Caki2 (cell line): ENCODE data around the gene MYO9A. TPM values are rescaled to one million over a fixed set of nuclear protein-coding genes. Genes with fewer than 3 reads are reported as not detected.
A peak's percentile ranks its signal among the peaks of the same experiment; 100 is the strongest.
"Not testable (repeated sequence)": the region's sequence is repeated elsewhere in the genome, so short reads cannot be mapped to it uniquely, and the experiment has no call there.

ENCODE experiments used
- DNase-seq: peaks from one replicate; pipeline ENCODE4 v3.0.0-alpha.2; 2015; ENCODE audit warnings: low read depth
- in situ Hi-C: cut with HindIII; loops from 2 replicates; pipeline ENCODE4 v1.10.0; 2016; ENCODE audit warnings: low sequenced_read_pairs, low pct_unique_long_range_greater_than_20kb, mixed read lengths
- total RNA-seq: library from RNA; depleted of rRNA; stranded (reverse); fragments of >200 nt; shearing (Covaris generic); gene quantifications from 2 replicates; pipeline ENCODE4 v1.2.3, GENCODE V29; 2014; ENCODE audit warnings: low replicate concordance

Gene MYO9A
- total RNA-seq, 1 experiment from 2014 or later = 10.2 TPM

- no peak for DNase-seq
- in situ Hi-C loops = no loop called here
Observed at GRCh38 chr15:72011302-72011942, 106.5 kb downstream of the MYO9A start.

- peak; percentile 79 for DNase-seq
Observed at GRCh38 chr15:72009222-72009621, 108.7 kb downstream of the MYO9A start.

GRCh38 chr15:72006382-72006781, 111.6 kb downstream of the MYO9A start:
- in situ Hi-C loops = no loop called here
- no peak for DNase-seq

More at GRCh38 chr15:72009222-72009621, 108.7 kb downstream of the MYO9A start:
- in situ Hi-C loops = no loop called here

GRCh38 chr15:72005483-72005882, 112.5 kb downstream of the MYO9A start:
- DNase-seq = peak; percentile 72
- in situ Hi-C loops = no loop called here

- no peak for DNase-seq
- in situ Hi-C loops = no loop called here
Observed at GRCh38 chr15:71999807-72000206, 118.1 kb downstream of the MYO9A start.

DNA sequence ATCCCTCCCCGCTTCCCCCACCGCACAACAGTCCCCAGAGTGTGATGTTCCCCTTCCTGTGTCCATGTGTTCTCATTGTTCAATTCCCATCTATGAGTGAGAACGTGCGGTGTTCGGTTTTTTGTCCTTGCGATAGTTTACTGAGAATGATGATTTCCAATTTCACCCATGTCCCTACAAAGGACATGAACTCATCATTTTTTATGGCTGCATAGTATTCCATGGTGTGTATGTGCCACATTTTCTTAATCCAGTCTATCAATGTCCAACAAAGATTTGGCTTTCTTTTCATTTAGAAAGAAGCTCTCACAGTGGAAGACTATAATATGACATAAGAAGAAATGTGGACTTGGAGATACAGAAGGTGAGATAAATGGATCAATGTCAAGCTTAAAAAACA, 119.2 kb downstream of the MYO9A start:
- DNase-seq, in situ Hi-C loops: not testable (repeated sequence)

- no peak for DNase-seq
- in situ Hi-C loops = no loop called here
Observed at GRCh38 chr15:71997691-71998090, 120.3 kb downstream of the MYO9A start.

DNA sequence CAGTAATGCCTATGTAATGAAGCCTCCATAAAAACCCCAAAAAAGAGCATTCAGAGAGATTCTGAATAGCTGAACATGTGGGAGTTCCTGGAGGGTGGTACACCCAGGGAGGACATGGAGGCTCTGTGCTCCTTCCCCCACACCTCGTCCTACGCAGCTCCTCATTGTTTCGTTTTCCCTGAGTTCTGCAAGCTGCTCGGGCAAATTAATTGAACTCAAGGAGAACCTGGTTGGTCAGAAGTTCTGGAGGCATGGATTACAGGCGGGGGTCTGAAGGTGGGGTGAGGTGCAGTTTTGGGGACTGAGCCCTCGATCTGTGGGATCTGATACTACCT, 142.2 kb downstream of the MYO9A start:
- in situ Hi-C loops = no loop called here
- DNase-seq = no peak

DNA sequence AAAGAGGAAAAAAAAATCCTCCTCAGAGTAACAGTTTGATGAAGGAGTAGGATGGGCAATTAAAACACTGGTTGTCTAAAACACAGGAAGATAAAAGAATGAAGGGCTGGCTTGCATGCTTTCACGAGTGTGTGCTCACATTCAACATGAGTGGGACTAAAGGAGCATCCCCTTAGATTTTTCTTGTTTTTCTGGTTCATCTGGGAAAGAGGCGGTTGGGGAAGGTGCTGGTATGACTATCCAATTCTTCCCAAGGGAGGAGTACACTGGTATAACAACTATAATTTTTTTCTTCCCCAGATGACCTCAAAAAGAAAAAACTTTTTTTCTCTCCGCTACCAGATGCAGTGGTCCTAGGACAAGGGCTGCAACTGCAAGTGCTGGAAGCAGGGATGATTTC, 143.7 kb downstream of the MYO9A start:
- DNase-seq = no peak
- in situ Hi-C loops = no loop called here

DNA sequence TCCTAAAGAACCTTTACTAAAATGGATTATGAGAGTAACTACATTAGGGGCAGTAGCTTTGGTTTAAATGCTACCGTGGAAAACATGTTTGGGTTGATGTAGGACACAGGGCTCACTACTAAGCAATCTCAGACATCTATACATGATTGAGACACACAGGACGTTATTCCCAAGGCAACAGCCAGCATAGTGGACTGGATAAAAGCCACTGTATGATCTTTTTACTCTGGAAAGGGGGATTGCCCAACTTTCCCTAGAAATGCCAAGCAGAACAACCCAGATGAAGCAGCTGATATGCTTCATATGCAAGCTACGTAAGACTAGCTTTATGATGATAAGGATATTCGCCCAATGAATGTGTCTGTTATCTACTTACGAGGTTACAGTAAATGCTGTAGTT, 144.6 kb downstream of the MYO9A start:
- no peak for DNase-seq
- in situ Hi-C loops = no loop called here

DNA sequence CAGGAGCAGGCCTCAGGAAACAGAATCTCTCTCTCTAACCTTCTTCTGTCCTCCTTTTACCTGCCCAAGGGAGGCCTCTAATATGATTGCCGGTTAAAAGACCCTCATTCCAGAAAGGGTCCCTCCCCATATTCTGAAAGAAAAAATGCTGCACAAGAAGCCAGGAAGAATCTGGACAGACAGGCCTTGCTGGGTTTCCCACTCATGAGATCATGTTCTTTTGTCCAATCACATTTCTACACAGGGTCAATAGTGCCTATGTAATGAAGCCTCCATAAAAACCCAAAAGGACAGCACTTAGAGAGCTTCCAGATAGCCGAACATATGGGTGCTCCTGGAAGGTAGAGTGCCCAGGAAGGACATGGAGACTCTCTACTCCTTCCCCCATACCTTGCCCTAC, 146.0 kb downstream of the MYO9A start:
- no peak for DNase-seq
- in situ Hi-C loops = no loop called here

DNA sequence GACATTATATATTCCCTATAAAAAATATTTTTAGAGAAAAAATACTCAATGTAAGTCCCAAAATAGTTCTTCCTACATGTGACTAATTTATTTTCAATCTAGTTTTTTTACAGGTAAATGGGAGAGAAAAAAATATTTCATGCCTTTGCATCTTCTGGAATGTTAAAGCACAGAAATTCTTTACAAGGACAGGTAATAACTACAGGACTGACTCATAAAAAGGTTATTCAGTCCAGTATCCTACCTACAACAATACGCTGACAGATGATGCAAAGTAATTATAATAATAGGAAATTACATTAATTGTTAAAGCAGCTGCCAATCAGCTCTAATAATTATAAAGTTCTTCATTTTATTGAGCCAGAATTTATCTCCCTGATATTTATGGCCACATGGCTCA, 147.5 kb downstream of the MYO9A start:
- DNase-seq = no peak
- in situ Hi-C loops = no loop called here

DNA sequence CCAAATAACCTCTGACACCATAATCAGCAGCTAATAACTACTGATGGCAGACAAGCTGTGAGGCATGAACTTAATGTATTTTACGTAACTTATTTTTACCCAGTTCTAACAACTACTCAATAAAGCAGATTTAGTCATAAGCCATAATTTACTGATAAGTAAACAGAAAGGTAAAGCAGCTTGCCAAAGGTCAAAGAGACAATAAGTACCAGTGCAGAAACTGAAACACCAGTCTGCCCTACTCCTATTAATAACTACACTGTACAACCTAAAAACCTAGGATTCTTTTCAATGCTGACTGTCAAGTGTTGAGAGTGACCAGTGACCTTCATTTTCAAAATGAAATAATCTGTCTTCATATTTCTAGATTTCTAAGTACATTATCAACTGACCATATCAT, 155.4 kb downstream of the MYO9A start:
- no peak for DNase-seq
- in situ Hi-C loops = no loop called here

- in situ Hi-C loops = no loop called here
- DNase-seq = no peak
Observed at GRCh38 chr15:71957026-71957425, 160.9 kb downstream of the MYO9A start.

GRCh38 chr15:71951134-71951533, 166.8 kb downstream of the MYO9A start:
- in situ Hi-C loops = no loop called here
- DNase-seq = no peak

GRCh38 chr15:71945012-71945411, 172.9 kb downstream of the MYO9A start:
- DNase-seq = no peak
- in situ Hi-C loops = no loop called here

DNA sequence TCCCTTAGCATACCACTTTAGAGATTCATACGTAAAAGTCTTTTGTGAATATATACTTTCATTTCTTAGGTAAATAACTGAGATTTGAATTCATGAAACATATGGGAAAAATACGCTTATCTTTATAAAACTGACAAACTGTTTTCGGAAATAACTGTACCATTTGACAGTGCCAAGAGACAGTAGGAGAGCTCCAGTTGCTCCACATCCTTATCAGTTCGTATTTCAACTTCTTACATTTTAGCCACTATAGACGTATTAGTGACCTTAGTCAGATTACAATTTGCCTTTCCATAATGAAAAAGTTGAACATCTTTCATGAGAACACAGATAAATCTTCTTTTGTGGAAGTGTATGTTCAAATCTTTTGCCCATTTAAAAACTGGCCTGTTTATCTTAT, 174.1 kb downstream of the MYO9A start:
- DNase-seq = no peak
- in situ Hi-C loops = no loop called here

DNA sequence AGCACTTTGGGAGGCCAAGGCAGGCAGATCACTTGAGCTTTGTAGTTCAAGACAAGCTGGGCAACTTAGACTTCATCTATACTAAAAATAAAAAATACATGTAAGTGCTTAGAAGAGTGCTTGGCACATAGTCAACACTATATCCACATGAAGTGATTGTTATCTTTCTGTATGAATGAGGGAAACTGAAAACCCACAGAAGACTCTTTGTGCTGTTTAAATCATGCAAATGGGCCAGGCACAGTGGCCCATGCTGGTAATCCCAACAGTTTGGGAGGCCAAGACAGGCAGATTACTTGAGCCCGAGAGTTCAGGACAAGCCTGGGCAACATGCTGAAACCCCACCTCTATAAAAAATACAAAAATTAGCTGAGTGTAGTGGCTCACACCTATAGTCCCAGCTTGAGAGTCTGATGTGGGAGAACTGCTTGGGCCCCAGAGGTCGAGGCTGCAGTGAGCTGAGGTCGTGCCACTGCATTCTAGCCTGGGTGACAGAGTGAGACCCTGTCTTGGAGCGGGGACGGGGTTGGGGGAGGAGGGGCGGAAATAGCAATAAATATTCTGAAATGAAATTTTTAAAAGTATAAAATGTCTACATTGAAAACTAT, 177.9 kb downstream of the MYO9A start:
- in situ Hi-C loops = no loop called here

GRCh38 chr15:71937650-71938311, 180.2 kb downstream of the MYO9A start:
- in situ Hi-C loops = no loop called here
- no peak for DNase-seq

More for the DNA sequence above, 177.9 kb downstream of the MYO9A start:
- no peak for DNase-seq

DNA sequence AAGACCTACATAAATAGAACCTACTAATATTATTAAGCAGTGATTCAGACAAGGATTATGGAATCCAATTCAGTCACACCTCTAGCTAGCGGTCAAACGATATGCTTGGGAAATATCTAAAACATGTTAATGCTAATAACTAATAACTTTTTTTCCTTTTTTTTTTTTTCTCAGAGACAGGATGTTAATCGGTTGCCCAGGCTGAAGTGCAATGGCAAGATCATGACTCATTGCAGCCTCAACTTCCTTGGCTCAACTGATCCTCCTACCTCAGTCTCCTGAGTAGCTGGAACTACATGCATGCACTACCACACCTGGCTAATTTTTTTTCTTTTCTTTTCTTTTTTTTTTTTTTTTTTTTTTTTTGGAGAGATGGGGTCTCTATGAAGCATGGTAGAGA, 183.5 kb downstream of the MYO9A start:
- no peak for DNase-seq
- in situ Hi-C loops = no loop called here
